Measurements from ENCODE around the gene COL16A1.

The COL16A1 gene

DNA sequence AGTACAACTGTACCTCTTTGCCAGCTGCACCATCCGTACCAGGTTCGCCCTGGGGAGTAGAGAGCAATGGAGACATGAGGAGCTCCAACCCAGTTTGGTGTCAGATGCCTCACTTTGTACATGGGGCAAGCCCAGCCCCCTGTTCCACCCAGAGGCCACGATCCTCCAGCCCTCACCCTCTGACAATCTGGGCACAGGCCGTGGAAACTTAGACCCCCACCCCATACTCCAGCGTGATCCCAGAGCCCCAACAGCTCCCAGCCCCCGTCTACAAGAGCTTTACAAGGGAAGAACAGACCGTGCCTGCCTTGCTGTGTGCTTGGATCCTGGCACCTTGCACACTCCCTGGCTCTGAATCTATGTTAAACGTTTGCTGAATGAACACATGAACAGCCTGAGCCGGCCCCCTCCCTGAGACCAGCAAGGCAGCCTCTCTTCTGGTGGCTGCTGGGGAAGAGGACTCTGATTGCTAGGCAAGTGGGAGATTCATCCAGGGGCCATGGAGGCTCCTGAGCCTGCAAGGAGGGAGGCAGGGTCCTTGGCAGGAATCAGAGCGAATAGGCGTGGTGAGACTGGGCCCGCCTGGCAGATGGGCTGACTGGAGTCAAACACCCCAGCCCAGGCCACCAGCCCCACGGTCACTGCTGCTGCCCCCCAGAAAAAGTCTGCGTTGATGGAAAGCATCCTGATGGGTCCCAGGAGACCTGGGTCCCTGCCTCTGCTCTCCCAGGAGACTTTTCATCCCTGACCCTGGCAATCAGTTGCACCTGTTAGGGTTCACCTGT is 46.6 kb downstream of the COL16A1 start:
- FAIRE-seq, result no peak
- TF ChIP-seq PAX5 (IDR thresholded peaks at IDR 0.05; ENCODE audit: insufficient read depth, low read length, severe bottlenecking), result no peak
- TF ChIP-seq POU2F2 (IDR thresholded peaks at IDR 0.05; ENCODE audit: low read depth, low read length), result no peak
- TF ChIP-seq POLR2A (IDR thresholded peaks at IDR 0.05; ENCODE audit: low read depth, low read length), result no peak
- TF ChIP-seq POLR2AphosphoS5 (IDR thresholded peaks at IDR 0.05; ENCODE audit: low read depth, low read length), result no peak
- no peak for TF ChIP-seq TAF1 (IDR thresholded peaks at IDR 0.05; ENCODE audit: low read depth, low read length)
- TF ChIP-seq SPI1 (IDR thresholded peaks at IDR 0.05; ENCODE audit: low read depth, low read length), result no peak
- DNase-seq (ENCODE audit: insufficient read length, low spot score), result no peak

DNA sequence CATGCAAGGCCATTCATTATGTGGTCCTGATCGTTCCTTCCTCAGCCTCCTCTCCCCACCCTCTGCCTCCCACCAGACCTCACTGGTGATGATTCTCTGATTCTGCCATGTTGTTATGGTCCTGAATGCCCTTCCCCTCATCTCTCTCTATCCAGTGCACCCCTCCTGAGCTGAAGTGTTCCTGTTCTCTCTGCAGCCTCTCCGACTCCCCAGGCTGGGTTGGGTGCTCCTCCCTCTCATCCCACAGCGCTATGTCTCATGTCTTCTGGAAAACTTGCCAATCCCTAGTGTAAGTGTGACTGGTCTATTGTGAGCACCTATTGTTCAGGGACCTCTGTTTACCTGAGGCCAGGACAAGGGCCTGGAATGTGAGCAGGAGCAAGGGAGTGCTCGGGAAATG is 48.1 kb downstream of the COL16A1 start:
- no peak for TF ChIP-seq PAX5 (IDR thresholded peaks at IDR 0.05; ENCODE audit: insufficient read depth, low read length, severe bottlenecking)
- no peak for TF ChIP-seq POLR2AphosphoS5 (IDR thresholded peaks at IDR 0.05; ENCODE audit: low read depth, low read length)
- TF ChIP-seq POLR2A (IDR thresholded peaks at IDR 0.05; ENCODE audit: low read depth, low read length), result no peak
- TF ChIP-seq SPI1 (IDR thresholded peaks at IDR 0.05; ENCODE audit: low read depth, low read length), result no peak
- no peak for TF ChIP-seq POU2F2 (IDR thresholded peaks at IDR 0.05; ENCODE audit: low read depth, low read length)
- DNase-seq (ENCODE audit: insufficient read length, low spot score) (no peak), FAIRE-seq (no peak)

DNA sequence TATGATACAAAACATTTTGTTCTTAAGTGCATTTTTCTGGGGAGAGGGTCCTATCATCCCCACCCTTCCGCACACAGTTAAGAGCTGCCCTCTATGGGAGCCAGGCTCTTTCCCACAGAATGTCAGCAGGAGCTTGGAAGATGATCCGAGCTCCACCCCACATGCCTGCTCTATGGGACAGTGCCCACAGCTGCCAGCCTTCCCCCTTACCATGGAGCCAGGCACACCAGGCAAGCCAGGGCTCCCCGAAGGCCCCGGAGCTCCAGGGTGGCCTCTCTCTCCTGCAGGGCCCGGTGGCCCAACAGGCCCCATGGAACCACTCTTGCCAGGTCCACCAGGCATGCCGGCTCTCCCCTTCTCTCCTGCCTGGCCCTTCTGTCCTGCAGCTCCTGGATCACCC is 48.7 kb downstream of the COL16A1 start:
- FAIRE-seq (no peak), DNase-seq (ENCODE audit: insufficient read length, low spot score) (no peak)
- no peak for TF ChIP-seq POLR2AphosphoS5 (IDR thresholded peaks at IDR 0.05; ENCODE audit: low read depth, low read length)
- TF ChIP-seq SPI1 (IDR thresholded peaks at IDR 0.05; ENCODE audit: low read depth, low read length), result no peak
- no peak for TF ChIP-seq PAX5 (IDR thresholded peaks at IDR 0.05; ENCODE audit: insufficient read depth, low read length, severe bottlenecking)
- no peak for TF ChIP-seq TAF1 (IDR thresholded peaks at IDR 0.05; ENCODE audit: low read depth, low read length)
- TF ChIP-seq POLR2A (IDR thresholded peaks at IDR 0.05; ENCODE audit: low read depth, low read length), result no peak
- TF ChIP-seq POU2F2 (IDR thresholded peaks at IDR 0.05; ENCODE audit: low read depth, low read length), result no peak

GRCh38 chr1:31654474-31654776 is 49.4 kb downstream of the COL16A1 start:
- DNase-seq (ENCODE audit: insufficient read length, low spot score) (no peak), FAIRE-seq (no peak)
- TF ChIP-seq POLR2AphosphoS5 (IDR thresholded peaks at IDR 0.05; ENCODE audit: low read depth, low read length) (no peak), POU2F2 (IDR thresholded peaks at IDR 0.05; ENCODE audit: low read depth, low read length) (no peak), POLR2A (IDR thresholded peaks at IDR 0.05; ENCODE audit: low read depth, low read length) (no peak), SPI1 (IDR thresholded peaks at IDR 0.05; ENCODE audit: low read depth, low read length) (no peak), PAX5 (IDR thresholded peaks at IDR 0.05; ENCODE audit: insufficient read depth, low read length, severe bottlenecking) (no peak), TAF1 (IDR thresholded peaks at IDR 0.05; ENCODE audit: low read depth, low read length) (no peak)

DNA sequence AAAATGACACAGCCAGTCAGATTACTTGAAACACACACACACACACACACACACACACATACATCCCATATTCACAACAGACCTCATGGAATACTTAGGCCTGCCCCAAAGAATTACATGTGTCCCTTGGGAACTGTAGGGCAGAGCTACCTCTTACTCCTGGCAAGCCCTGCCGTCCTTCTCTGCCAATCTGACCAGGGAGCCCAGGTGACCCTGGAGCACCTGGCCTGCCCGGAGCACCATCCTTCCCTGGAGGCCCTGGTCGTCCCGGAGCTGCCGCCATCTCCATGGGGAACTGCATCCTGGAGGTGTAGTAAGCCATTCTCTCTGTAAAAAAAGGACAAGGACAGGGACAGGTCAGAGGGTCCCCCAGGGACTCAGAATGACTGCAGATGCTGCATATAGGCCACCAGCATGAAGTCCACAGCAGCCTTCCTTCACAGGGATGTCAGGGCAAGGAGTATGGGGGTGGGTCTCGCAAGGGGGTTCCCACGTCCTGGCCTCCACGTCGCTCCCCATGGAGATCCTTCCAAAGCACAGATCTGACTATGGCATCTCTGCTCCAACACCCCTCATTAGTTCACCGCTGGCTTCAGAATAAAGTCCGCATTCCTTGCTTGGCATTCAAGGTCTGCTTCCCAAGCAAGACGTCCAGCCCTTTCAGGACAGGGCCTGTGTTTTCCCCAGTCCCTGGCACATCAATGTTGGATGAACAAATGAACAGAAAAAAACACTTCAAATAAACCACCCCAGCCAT is 49.9 kb downstream of the COL16A1 start:
- FAIRE-seq (no peak), DNase-seq (ENCODE audit: insufficient read length, low spot score) (no peak)
- TF ChIP-seq POLR2A (IDR thresholded peaks at IDR 0.05; ENCODE audit: low read depth, low read length) (no peak), POLR2AphosphoS5 (IDR thresholded peaks at IDR 0.05; ENCODE audit: low read depth, low read length) (no peak), POU2F2 (IDR thresholded peaks at IDR 0.05; ENCODE audit: low read depth, low read length) (no peak), TAF1 (IDR thresholded peaks at IDR 0.05; ENCODE audit: low read depth, low read length) (no peak), SPI1 (IDR thresholded peaks at IDR 0.05; ENCODE audit: low read depth, low read length) (no peak), PAX5 (IDR thresholded peaks at IDR 0.05; ENCODE audit: insufficient read depth, low read length, severe bottlenecking) (no peak)

DNA sequence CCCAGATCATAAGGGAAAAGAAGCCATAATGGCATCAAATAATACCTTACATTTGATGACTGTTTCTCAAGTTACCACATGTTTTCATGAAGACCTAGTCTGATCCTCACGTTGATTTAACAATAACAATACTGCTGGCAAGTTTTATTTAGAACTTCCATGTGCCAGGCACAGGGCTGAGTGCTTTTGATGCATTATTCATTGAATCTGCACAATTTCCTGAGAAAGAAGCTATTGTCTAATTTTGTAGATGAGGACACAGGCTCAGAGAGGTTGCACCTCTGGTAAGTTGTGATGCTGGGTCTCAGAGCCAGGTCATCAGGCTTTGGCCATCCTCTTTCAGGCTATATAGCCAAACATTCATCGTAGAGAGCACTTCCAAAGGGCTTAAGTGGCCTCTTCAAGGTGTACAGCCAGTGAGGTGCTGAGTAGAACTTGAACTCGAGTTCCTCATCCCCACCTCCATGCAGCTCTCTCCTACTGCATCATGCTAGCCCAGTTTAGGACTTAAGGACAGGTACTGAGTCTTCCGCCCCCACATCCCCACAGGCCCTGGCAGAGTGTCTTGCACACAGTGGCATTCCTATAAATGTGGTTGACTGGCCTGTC is 50.8 kb downstream of the COL16A1 start:
- no peak for FAIRE-seq
- TF ChIP-seq PAX5 (IDR thresholded peaks at IDR 0.05; ENCODE audit: insufficient read depth, low read length, severe bottlenecking) (no peak), POU2F2 (IDR thresholded peaks at IDR 0.05; ENCODE audit: low read depth, low read length) (no peak), TAF1 (IDR thresholded peaks at IDR 0.05; ENCODE audit: low read depth, low read length) (no peak), POLR2A (IDR thresholded peaks at IDR 0.05; ENCODE audit: low read depth, low read length) (no peak)

GRCh38 chr1:31651766-31652165 is 52.1 kb downstream of the COL16A1 start:
- TF ChIP-seq PAX5 (IDR thresholded peaks at IDR 0.05; ENCODE audit: insufficient read depth, low read length, severe bottlenecking) (no peak), TAF1 (IDR thresholded peaks at IDR 0.05; ENCODE audit: low read depth, low read length) (no peak), POLR2AphosphoS5 (IDR thresholded peaks at IDR 0.05; ENCODE audit: low read depth, low read length) (no peak), SPI1 (IDR thresholded peaks at IDR 0.05; ENCODE audit: low read depth, low read length) (no peak), POU2F2 (IDR thresholded peaks at IDR 0.05; ENCODE audit: low read depth, low read length) (no peak), POLR2A (IDR thresholded peaks at IDR 0.05; ENCODE audit: low read depth, low read length) (no peak)
- FAIRE-seq (no peak), DNase-seq (ENCODE audit: insufficient read length, low spot score) (no peak)

More for the DNA sequence above, 50.8 kb downstream of the COL16A1 start:
- DNase-seq (ENCODE audit: insufficient read length, low spot score), result no peak

GRCh38 chr1:31651089-31651420 is 52.8 kb downstream of the COL16A1 start:
- DNase-seq (ENCODE audit: insufficient read length, low spot score) (no peak), FAIRE-seq (no peak)

More at GRCh38 chr1:31651089-31651420, 52.8 kb downstream of the COL16A1 start:
- TF ChIP-seq POU2F2 (IDR thresholded peaks at IDR 0.05; ENCODE audit: low read depth, low read length) (no peak), POLR2A (IDR thresholded peaks at IDR 0.05; ENCODE audit: low read depth, low read length) (no peak), POLR2AphosphoS5 (IDR thresholded peaks at IDR 0.05; ENCODE audit: low read depth, low read length) (no peak), SPI1 (IDR thresholded peaks at IDR 0.05; ENCODE audit: low read depth, low read length) (no peak), TAF1 (IDR thresholded peaks at IDR 0.05; ENCODE audit: low read depth, low read length) (no peak), PAX5 (IDR thresholded peaks at IDR 0.05; ENCODE audit: insufficient read depth, low read length, severe bottlenecking) (no peak)

Measured in GM12891 (cell line).